Astrocyte of the spinal cord (primary cell): ENCODE results near the gene AP5S1.
"Not testable (repeated sequence)": the region's sequence is repeated elsewhere in the genome, so short reads cannot be mapped to it uniquely, and the experiment has no call there.

Experiments used
- DNase-seq: peaks from one replicate; pipeline ENCODE4 v3.0.0; 2011; ENCODE audit warnings: low read depth, low spot score
- H3K4me3 ChIP-seq: 2 replicates; pipeline ENCODE4 v1.5.1; 2011; ENCODE audit warnings: low read depth, mild to moderate bottlenecking, low read length, moderate library complexity
- in situ Hi-C: cut with HindIII; loops from 2 replicates; pipeline ENCODE4 v1.10.0; 2017; ENCODE audit warnings: low sequenced_read_pairs
- TF ChIP-seq, protein P1 (sequence below): IDR thresholded peaks from 2 replicates; pipeline ENCODE4 v1.5.1; 2012; ENCODE audit warnings: low read depth, mild to moderate bottlenecking, low read length, inconsistent platforms

AP5S1 gene

DNA sequence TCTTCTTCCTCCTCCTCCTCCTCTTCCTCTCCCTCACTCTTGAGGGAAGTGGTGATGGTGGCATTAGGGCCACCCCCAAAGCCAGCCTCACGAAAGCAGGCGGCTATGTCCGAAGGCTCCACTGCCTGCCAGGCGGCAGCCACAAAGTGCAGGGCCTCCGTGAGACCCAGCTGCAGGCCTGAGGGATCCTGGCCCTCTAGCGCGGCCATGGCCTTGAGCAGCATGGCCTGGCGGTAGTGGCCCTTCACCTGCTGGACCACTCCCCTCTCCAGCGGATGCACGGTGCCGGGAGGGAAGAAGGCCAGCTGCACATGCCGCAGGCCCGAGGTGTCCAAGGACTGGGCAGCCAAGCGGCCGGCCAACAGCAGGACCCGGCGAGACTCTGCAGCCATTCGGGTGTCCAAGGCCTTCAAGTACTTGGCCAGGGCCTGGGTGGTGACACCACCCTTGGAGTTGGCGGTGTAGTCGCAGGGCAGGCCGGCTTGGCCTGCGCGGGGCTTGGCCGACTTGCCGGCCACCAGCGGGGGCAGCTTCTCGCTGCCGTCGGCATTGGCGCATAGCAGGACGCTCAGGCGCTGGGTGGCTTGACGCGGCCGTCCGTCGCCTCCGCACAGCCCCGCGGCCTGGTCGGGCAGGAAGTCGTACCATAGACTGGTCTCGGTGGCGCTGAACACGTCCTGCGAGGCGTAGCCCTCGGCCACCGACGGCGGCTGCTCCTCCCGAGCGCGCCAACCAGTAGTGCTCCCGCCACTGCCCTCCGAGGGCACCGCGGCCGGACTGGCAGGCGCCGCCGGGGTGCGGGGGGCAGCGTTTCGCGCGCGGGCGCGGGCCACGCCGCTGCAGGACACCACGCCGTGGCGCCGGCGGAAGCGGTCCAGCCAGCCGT, 34.9 kb upstream of the AP5S1 start:
- TF ChIP-seq, protein P1, sequence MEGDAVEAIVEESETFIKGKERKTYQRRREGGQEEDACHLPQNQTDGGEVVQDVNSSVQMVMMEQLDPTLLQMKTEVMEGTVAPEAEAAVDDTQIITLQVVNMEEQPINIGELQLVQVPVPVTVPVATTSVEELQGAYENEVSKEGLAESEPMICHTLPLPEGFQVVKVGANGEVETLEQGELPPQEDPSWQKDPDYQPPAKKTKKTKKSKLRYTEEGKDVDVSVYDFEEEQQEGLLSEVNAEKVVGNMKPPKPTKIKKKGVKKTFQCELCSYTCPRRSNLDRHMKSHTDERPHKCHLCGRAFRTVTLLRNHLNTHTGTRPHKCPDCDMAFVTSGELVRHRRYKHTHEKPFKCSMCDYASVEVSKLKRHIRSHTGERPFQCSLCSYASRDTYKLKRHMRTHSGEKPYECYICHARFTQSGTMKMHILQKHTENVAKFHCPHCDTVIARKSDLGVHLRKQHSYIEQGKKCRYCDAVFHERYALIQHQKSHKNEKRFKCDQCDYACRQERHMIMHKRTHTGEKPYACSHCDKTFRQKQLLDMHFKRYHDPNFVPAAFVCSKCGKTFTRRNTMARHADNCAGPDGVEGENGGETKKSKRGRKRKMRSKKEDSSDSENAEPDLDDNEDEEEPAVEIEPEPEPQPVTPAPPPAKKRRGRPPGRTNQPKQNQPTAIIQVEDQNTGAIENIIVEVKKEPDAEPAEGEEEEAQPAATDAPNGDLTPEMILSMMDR = no peak
- H3K4me3 ChIP-seq = peak overlapping the region; percentile 65
- DNase-seq = peak; percentile 11
- in situ Hi-C loops = no loop called here

DNA sequence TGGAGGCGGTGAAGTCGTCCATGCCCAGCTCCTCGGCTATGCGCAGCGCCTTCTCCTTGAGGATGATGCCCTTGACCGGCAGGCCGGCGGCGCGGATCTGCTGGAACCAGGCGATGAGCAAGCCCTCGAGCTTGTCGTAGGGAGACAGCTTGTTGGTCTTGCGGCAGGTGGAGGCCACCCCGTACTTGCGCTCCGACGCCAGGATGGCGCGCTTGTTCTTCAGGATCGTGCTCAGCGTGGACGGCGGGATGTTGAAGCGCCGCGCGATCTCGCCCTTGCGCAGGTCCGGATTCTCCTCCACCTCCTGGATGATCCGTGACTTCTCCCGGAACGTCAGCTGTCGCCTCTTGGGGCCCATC, 34.2 kb upstream of the AP5S1 start:
- DNase-seq = peak; percentile 62
- in situ Hi-C loops = no loop called here
- peak overlapping the region; percentile 65 for H3K4me3 ChIP-seq
- TF ChIP-seq, protein P1 = no peak

DNA sequence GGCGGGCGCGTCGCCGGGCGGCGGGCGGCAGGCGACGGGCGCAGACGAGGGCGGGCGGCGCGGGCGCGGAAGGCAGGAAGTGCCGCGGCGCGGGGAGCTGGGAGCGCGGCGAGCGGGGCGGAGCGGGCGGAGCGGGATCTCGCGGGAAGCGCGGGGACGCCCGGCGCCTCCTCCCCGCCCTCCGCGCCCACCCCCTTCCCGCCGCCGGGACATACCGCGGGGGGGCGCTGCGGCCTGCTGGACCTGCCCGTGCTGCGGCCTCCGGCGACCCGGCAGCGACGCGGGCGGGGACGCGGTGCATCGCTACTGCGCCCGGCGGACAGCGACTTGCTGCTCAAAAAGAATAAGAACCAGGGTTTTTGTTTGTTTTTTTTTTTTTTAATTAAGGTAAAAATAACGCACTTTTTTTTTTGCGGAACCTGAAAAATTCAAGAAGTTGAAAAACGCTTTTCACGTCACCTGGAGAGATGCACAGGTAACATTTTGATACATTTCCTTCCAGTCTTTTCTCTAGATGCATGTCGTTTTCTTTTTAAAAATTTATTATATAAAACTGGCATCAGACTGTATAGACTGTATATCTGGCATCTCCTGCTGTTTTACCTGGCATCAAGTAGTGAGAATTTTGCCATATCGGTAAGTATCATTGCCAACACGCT, 33.6 kb upstream of the AP5S1 start, which contains the start of gene CENPB:
Gene CENPB, minus strand, starts transcription at position 76 of the 659 bp plus-strand sequence. CDS start 257 bp downstream, outside the sequence.
- in situ Hi-C loops = no loop called here
- peak within 1 kb of the TSS; percentile 65 for H3K4me3 ChIP-seq
- TF ChIP-seq, protein P1 = peak; percentile 55
- peak; percentile 78 for DNase-seq

DNA sequence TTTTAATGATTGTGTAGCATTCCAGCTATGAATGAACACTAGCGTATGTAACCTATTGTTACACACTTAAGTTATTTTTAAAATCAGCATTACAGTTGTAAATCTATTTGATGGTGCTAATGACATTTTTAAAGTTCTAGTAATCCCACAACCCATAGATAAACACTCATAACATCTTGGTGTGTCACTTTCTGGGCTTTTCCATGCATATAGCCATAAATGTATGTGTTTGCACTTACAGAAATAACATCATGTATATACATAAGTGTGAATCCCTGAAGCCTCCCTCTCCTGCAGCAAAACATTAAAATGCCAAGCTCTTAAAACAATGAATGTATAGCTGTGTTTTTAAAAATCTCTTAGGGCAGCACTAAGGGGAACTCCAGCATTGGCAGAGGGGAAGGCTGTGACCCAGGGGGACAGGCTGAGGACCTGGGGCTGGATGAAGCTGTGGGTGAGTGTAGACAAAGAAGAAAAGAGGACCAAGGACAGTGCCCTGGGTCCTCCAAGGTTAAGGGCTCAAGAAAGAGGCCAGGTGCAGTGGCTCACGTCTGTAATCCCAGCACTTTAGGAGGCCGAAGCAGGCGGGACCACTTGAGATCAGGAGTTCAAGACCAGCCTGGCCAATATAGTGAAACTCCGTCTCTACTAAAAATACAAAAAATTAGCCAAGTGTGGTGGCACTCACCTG, 32.9 kb upstream of the AP5S1 start:
- peak overlapping the region; percentile 44 for H3K4me3 ChIP-seq
- in situ Hi-C loops = no loop called here
- no peak for DNase-seq
- TF ChIP-seq, protein P1 = no peak

DNA sequence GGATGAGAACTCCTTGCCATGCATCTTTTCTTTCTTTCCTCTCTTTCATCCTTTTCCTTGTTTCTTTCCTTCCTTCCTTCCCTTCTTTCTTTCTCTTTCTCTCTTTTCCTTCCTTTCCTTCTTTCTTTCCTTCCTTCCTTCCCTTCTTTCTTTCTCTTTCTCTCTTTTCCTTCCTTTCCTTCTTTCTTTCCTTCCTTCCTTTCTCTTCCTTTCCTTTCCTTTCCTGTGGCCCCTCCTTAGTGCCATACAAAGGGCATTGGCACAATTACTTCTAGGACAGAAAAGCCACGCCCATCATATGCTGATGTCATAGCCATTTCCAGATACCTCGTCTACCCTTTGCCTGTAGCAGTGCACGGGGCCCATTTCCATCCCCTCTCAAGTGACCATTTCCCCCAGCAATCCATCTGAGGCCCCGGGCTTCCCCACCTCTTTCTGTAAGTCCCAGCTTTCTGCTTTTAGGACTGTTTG, 31.6 kb upstream of the AP5S1 start:
- TF ChIP-seq, protein P1 = no peak
- in situ Hi-C loops = no loop called here
- DNase-seq = no peak
- H3K4me3 ChIP-seq = no peak overlapping the region

DNA sequence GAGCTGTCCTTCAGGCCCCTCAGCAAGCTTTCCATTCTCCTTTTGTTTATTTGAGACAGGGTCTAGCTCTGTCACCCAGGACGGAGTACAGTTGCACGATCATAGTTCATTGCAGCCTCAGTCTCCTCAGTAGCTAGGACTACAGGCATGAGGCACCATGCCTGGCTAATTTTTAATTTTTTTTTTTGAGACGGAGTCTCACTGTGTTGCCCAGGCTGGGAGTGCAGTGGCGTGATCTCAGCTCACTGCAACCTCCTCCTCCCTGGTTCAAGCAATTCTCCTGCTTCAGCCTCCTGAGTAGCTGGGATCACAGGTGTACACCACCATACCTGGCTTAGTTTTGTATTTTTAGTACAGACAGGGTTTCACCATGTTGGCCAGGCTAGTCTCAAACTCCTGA, 31.1 kb upstream of the AP5S1 start:
- DNase-seq, H3K4me3 ChIP-seq, in situ Hi-C loops: not testable (repeated sequence)

DNA sequence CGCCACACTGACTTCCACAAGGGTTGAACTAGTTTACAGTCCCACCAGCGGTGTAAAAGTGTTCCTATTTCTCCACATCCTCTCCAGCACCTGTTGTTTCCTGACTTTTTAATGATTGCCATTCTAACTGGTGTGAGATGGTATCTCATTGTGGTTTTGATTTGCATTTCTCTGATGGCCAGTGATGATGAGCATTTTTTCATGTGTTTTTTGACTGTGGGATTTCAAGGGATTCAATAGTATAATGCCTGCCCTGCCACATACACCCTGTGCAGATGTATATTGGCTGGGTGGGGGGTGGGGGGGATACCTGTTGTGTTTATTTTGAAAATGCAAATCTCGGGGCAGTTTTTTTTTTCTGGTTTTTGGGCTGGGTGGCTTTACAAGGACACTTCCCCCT, 26.2 kb upstream of the AP5S1 start:
- in situ Hi-C loops, H3K4me3 ChIP-seq, DNase-seq: not testable (repeated sequence)
